Measurements from ENCODE around the gene MPZL2. TPM values are rescaled to one million over a fixed set of nuclear protein-coding genes. Genes with fewer than 3 reads are reported as not detected.
"Not testable (repeated sequence)": the region's sequence is repeated elsewhere in the genome, so short reads cannot be mapped to it uniquely, and the experiment has no call there.

Gene MPZL2
- under 1 TPM; 0.50 to 0.99 TPM for total RNA-seq
- 0.23 to 1.7 reads per million in 2 donors for total RNA-seq

DNA sequence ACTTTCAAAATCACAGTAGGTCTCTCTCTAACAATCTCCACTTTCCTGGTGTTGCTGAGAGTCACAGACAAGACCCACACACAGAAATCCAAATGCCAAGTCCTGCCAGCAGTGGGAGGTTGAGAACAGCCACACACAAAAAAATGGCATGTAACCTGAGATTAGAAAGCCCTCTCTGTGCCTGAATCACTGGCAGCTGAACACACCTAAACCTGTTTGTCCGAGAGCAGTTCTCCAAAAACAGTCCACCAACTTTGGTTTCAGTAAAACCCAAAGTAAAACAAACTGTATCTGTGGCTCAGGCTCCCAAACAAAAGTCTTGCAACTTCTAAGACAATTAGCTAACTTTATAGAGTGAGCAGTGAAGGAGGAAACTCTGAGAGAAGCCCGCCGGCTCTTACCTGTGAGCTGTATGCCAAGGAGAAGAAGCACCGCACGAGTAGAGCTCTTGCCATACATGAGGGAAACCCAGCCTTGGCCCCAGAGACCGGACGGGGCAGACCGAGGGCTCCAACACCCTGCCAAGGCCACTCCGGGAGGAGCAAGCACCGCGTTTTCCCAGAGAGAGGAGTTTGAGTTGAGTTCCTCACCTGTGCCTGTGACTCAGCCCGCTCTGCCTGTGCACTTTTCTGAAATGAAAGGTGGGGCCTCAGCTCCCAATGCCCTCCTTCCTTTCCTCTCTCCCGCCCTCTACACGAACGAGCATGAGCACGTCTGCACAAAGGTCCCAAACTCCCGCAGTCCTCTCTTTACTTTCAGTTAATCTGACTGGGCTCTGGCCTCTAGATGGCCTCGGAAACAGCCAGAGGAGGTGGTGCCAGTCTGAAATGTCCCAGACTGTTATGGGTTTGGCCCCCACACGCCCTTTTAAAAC, at the start of gene MPZL2:
Gene MPZL2, minus strand, starts transcription at position 603 of the 874 bp plus-strand sequence. Its CDS starts 144 bp downstream, at position 459.
- peak within 1 kb of the TSS; percentile 85 for H3K4me3 Mint-ChIP-seq
- no peaks in the 10 kb centered on the region for H3K36me3 Mint-ChIP-seq (ENCODE audit: low read depth)
- ATAC-seq (peak; percentile 59), DNase-seq (no peak)
- H3K27ac Mint-ChIP-seq, result peak within 1 kb of the TSS; percentile 34
- H3K4me1 Mint-ChIP-seq, result peaks cover 21% of the 10 kb centered on the region
- H3K9me3 ChIP-seq (ENCODE audit: control insufficient read depth, low read length, poor library complexity, severe bottlenecking), result no peaks in the 10 kb centered on the region
- H3K27me3 Mint-ChIP-seq, result peaks cover 16% of the 10 kb centered on the region

DNA sequence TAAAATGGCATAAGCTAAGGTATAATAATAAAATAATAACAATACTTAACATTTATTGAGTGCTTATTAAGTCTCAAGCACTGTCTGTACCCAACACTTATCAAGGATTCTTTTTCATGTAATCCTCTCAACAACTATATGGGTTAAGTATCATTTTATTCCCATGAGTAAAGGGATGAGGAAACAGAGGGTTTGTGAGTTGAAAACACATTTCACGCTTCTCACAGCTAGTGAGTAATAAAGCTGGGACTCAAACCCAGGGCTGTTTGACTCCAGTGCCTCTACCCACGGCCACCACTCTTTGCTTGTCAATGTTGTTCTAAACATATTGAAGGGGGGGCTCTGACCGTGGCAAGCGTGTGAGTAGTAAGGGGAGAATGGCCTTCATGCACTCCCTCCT, 49.1 kb upstream of the MPZL2 start:
- no peaks in the 10 kb centered on the region for H3K9me3 ChIP-seq (ENCODE audit: control insufficient read depth, low read length, poor library complexity, severe bottlenecking)
- H3K27me3 Mint-ChIP-seq, result no peaks in the 10 kb centered on the region
- no peak overlapping the region for H3K4me3 Mint-ChIP-seq
- peaks cover 21% of the 10 kb centered on the region for H3K36me3 Mint-ChIP-seq (ENCODE audit: low read depth)
- DNase-seq (no peak), ATAC-seq (no peak)
- H3K27ac Mint-ChIP-seq, result peak overlapping the region; percentile 88
- peaks cover 68% of the 10 kb centered on the region for H3K4me1 Mint-ChIP-seq

DNA sequence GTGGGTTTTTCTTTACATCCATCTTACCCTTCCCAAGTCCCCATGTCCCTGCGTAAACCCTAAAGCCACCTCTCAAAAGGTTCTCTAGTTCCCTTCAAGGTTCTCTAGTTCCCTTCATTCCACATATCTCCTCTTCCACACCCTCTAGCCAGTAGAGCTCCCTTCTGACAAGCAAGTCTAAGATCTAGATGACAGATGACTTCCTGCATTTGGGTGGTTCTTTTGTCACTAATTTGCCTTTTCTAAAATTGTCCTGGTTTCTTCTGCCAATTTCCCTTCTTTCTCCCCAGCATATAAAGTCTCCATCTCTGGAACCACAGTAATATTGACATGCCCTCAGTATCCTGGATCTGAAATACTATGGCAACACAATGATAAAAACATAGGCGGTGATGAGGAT, 48.2 kb upstream of the MPZL2 start:
- no peak overlapping the region for H3K4me3 Mint-ChIP-seq
- H3K27ac Mint-ChIP-seq, result peak overlapping the region; percentile 88
- no peaks in the 10 kb centered on the region for H3K9me3 ChIP-seq (ENCODE audit: control insufficient read depth, low read length, poor library complexity, severe bottlenecking)
- peaks cover 21% of the 10 kb centered on the region for H3K36me3 Mint-ChIP-seq (ENCODE audit: low read depth)
- H3K4me1 Mint-ChIP-seq, result peaks cover 68% of the 10 kb centered on the region
- ATAC-seq (no peak), DNase-seq (no peak)
- no peaks in the 10 kb centered on the region for H3K27me3 Mint-ChIP-seq

DNA sequence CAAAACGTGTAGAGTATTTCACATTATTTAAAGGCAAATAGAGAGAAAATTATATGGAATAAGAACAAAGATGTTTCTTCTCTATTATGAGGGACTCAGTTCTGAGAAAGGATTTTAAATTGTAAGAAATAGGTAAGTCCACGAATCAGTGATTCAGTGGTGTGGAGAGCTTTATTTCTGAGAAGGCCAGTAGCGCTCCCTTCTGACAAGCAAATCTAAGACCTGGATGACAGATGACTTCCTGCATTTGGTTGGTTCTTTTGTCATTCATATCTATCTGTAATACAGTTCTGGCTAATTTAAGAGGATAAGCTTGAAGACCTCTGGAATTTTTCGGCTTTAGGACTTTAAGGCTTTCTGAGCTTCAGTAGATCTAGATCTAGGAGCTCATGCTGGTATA, 47.4 kb upstream of the MPZL2 start:
- H3K4me1 Mint-ChIP-seq, result peaks cover 68% of the 10 kb centered on the region
- DNase-seq (no peak), ATAC-seq (no peak)
- H3K36me3 Mint-ChIP-seq (ENCODE audit: low read depth), result peaks cover 19% of the 10 kb centered on the region
- H3K27ac Mint-ChIP-seq, result peak overlapping the region; percentile 88
- no peaks in the 10 kb centered on the region for H3K27me3 Mint-ChIP-seq
- no peak overlapping the region for H3K4me3 Mint-ChIP-seq
- H3K9me3 ChIP-seq (ENCODE audit: control insufficient read depth, low read length, poor library complexity, severe bottlenecking), result no peaks in the 10 kb centered on the region

DNA sequence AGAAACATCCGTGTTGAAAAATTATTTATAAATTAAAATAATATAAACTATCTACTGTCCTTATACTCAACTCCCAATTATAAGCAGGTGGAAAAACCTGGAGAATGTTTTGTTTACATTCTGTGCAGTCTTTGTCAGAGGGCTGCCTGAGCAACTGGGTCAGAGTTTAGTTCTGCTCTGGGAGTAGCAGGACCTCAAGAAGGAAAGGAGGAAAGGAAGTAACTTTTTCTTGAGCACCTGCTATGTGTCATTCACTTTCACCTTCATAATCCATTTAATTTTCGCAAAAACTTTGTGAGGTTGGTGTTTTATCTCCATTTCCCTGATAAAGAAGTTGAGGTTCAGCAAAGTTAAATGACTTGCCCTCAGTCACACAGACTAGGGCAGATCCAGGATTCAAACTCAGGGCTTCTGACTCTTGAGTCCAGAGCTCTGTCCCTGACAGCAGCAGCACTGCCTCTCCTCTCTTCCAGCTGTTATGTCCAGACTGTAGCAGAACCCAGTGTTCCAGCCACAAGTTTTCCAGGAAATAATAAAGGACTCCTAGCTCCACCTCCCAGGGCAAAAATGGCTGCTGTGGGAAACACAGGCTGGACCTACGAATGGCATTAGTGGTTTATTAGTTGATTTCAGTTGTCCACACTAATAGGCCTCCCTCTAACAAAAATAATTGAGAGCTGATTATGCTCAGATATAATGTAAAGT, 46.8 kb upstream of the MPZL2 start:
- H3K4me3 Mint-ChIP-seq, result peak overlapping the region; percentile 39
- no peaks in the 10 kb centered on the region for H3K9me3 ChIP-seq (ENCODE audit: control insufficient read depth, low read length, poor library complexity, severe bottlenecking)
- peak overlapping the region; percentile 88 for H3K27ac Mint-ChIP-seq
- H3K27me3 Mint-ChIP-seq, result no peaks in the 10 kb centered on the region
- ATAC-seq, result no peak
- H3K4me1 Mint-ChIP-seq, result peaks cover 65% of the 10 kb centered on the region
- peaks cover 20% of the 10 kb centered on the region for H3K36me3 Mint-ChIP-seq (ENCODE audit: low read depth)
- no peak for DNase-seq

DNA sequence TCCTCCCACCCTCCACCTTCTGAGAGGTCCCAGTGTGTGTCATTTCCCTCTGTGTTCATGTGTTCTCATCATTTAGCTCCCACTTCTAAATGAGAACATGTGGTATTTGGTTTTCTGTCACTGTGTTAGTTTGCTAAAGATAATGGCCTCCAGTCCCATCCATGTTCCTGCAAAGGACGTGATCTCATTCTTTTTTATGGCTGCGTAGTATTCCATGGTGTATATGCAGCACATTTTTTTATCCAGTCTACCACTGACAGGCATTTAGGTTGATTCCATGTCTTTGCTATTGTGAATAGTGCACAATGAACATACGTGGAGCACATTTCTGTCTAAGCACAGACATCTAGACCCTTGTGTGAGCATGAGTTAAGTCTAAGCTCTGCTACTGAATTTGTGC, 46.2 kb upstream of the MPZL2 start:
- H3K4me3 Mint-ChIP-seq, result peak overlapping the region; percentile 71
- no peak for ATAC-seq
- H3K4me1 Mint-ChIP-seq, result peaks cover 62% of the 10 kb centered on the region

DNA sequence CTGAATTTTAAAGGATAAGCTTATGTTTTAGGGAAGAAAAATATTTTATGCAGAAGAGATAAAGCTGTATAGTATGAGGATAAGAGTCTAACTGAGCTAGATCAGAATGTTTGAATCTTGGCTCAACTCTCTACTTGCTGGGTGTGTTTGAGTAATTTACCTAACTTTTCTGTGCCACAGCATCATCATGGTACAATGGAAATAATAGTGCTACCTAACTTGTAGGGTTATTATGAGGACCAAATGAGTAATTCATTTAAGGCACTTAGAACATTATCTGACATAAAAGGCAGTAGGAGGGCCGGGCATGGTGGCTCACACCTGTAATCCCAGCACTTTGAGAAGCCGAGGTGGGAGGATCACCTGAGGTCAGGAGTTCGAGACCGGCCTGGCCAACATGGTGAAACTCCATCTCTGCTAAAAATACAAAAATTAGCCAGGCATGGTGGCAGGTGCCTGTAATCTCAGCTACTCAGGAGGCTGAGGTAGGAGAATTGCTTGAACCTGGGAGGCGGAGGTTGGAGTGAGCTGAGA, 45.0 kb upstream of the MPZL2 start:
- H3K4me1 Mint-ChIP-seq, result peaks cover 63% of the 10 kb centered on the region
- peaks cover 21% of the 10 kb centered on the region for H3K36me3 Mint-ChIP-seq (ENCODE audit: low read depth)
- H3K4me3 Mint-ChIP-seq, result peak overlapping the region; percentile 64
- H3K9me3 ChIP-seq (ENCODE audit: control insufficient read depth, low read length, poor library complexity, severe bottlenecking); H3K27me3 Mint-ChIP-seq; ATAC-seq; DNase-seq: not testable (repeated sequence)
- H3K27ac Mint-ChIP-seq, result peak overlapping the region; percentile 100

More for the DNA sequence above, 46.2 kb upstream of the MPZL2 start:
- no peak for DNase-seq
- H3K27me3 Mint-ChIP-seq, result no peaks in the 10 kb centered on the region
- no peaks in the 10 kb centered on the region for H3K9me3 ChIP-seq (ENCODE audit: control insufficient read depth, low read length, poor library complexity, severe bottlenecking)
- H3K36me3 Mint-ChIP-seq (ENCODE audit: low read depth), result peaks cover 17% of the 10 kb centered on the region
- peak overlapping the region; percentile 88 for H3K27ac Mint-ChIP-seq

DNA sequence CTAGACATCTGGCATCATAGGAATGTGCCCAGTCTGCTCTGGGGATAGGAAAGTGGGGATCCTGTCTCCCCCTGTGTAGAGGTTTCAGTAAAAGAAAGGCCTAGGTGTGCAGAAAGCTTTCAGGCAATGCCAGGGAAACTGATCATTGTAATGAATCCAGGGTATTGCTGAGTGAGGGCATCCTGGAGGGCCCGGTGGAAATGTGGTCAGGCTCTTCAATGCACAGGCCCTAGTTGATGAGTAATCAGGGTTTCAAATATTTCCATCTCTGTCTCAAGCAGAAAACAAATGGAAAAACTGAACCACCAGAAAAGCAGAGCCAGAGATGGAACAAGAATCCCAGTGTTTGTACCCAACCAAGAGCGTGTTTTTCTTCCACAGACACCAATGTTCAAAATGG, 42.5 kb upstream of the MPZL2 start:
- Mint-ChIP-seq H3K4me3 (peak overlapping the region; percentile 100), H3K27ac (peak overlapping the region; percentile 100), H3K36me3 (ENCODE audit: low read depth) (peaks cover 14% of the 10 kb centered on the region), H3K4me1 (peaks cover 59% of the 10 kb centered on the region), H3K27me3 (no peaks in the 10 kb centered on the region)
- no peak for ATAC-seq
- no peaks in the 10 kb centered on the region for H3K9me3 ChIP-seq (ENCODE audit: control insufficient read depth, low read length, poor library complexity, severe bottlenecking)
- DNase-seq, result peak in 1 of 3 donors; percentile 25

DNA sequence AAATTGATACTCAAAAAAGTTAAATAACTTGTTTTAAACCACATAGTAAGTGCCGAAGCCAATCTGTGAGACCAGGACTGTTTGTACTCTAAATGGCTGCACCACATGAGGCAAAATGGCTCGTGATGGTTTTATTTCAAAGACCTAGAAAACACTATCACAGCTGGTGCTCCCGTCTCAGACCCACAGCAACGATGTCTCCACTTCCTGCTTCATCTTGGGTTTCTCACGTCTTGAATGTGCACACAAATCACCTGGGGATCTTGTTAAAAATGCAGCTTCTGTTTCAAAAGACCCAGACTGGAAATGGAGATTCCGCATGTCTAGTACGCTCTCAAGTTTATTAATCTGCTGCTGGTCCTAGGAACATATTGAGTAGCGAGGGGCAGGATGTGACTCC, 41.6 kb upstream of the MPZL2 start:
- peaks cover 14% of the 10 kb centered on the region for H3K36me3 Mint-ChIP-seq (ENCODE audit: low read depth)

DNA sequence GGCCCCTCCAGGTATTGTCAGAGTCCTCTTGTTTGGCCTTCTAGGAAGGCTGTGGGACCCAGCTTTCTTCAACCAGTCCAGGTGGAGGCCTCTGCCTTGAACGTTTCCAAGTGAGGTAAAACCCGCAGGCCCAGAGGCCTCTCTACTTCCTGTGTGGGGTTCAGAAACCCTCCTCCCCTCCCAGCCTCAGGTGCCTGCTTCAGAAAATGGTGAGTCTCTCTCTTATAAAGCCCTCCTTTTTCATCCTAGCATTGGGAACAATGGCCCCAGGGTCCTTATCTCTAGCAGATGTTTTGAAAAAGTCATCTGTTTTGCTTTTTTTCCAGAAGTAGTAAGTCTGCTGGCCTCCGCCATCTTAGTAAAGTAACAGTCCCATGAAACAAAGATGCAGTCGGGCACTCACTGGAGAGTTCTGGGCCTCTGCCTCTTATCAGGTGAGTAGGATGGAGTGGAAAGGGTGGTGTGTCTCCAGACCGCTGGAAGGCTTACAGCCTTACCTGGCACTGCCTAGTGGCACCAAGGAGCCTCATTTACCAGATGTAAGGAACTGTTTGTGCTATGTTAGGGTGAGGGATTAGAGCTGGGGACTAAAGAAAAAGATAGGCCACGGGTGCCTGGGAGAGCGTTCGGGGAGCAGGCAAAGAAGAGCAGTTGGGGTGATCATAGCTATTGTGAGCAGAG, 40.6 kb upstream of the MPZL2 start, which contains the start of gene CD3E:
Gene CD3E, plus strand, starts transcription at position 163 of the 681 bp plus-strand sequence. Its CDS starts 223 bp downstream, at position 386.
- peak within 1 kb of the TSS; percentile 100 for H3K4me3 Mint-ChIP-seq
- peak in 2 of 3 donors; percentile 43 to 48 for DNase-seq
- no peaks in the 10 kb centered on the region for H3K27me3 Mint-ChIP-seq
- H3K36me3 Mint-ChIP-seq (ENCODE audit: low read depth), result peaks cover 14% of the 10 kb centered on the region
- peak; percentile 85 for ATAC-seq
- peak within 1 kb of the TSS; percentile 100 for H3K27ac Mint-ChIP-seq
- no peaks in the 10 kb centered on the region for H3K9me3 ChIP-seq (ENCODE audit: control insufficient read depth, low read length, poor library complexity, severe bottlenecking)
- H3K4me1 Mint-ChIP-seq, result peaks cover 52% of the 10 kb centered on the region

More for the DNA sequence above, 41.6 kb upstream of the MPZL2 start:
- Mint-ChIP-seq H3K4me3 (peak overlapping the region; percentile 100), H3K27me3 (no peaks in the 10 kb centered on the region), H3K27ac (peak overlapping the region; percentile 100), H3K4me1 (peaks cover 56% of the 10 kb centered on the region)
- DNase-seq (peak in 1 of 3 donors; percentile 20), ATAC-seq (peak; percentile 57)
- no peaks in the 10 kb centered on the region for H3K9me3 ChIP-seq (ENCODE audit: control insufficient read depth, low read length, poor library complexity, severe bottlenecking)

DNA sequence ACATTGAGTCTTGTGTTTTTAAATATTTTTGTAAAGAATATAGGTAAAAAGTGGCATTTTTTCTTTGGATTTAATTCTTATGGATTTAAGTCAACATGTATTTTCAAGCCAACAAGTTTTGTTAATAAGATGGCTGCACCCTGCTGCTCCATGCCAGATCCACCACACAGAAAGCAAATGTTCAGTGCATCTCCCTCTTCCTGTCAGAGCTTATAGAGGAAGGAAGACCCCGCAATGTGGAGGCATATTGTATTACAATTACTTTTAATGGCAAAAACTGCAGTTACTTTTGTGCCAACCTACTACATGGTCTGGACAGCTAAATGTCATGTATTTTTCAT, 40.1 kb upstream of the MPZL2 start:
- H3K4me1 Mint-ChIP-seq, result peaks cover 47% of the 10 kb centered on the region

DNA sequence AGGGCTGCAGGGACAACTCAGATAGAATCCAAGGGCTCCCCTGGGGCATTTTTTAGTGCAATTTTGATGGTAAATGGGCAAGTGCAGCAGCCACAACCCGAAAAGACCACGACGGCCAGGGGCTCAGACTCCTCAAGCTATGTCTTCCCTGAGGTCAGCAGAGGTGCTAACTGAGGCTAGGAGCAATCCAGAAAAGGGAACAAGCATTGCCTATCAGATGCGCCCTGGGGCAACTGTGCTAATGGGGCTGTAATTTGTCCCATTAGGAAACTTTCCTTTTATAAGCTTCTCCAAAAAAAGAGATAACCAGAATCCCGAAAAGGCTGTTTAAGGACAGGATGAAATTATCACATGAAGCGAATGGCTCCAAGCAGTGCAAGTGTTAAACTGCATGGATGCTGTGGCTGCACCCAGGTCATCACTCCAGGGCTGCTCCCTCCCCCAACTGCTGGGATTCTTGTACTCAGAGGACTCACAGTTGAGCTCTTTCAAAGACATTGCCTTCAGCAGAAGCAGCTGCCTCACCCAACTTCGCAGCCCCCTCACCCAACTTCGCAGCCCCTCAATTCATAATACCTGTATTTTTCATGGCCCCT, 37.6 kb upstream of the MPZL2 start:
- H3K9me3 ChIP-seq (ENCODE audit: control insufficient read depth, low read length, poor library complexity, severe bottlenecking), result no peaks in the 10 kb centered on the region
- Mint-ChIP-seq H3K36me3 (ENCODE audit: low read depth) (peaks cover 7% of the 10 kb centered on the region), H3K4me1 (peaks cover 28% of the 10 kb centered on the region), H3K27ac (peak overlapping the region; percentile 100), H3K4me3 (no peak overlapping the region), H3K27me3 (no peaks in the 10 kb centered on the region)
- DNase-seq (no peak), ATAC-seq (no peak)

More for the DNA sequence above, 40.1 kb upstream of the MPZL2 start:
- Mint-ChIP-seq H3K4me3 (peak overlapping the region; percentile 100), H3K36me3 (ENCODE audit: low read depth) (peaks cover 14% of the 10 kb centered on the region), H3K27me3 (no peaks in the 10 kb centered on the region), H3K27ac (peak overlapping the region; percentile 100)
- no peaks in the 10 kb centered on the region for H3K9me3 ChIP-seq (ENCODE audit: control insufficient read depth, low read length, poor library complexity, severe bottlenecking)
- no peak for DNase-seq
- peak; percentile 27 for ATAC-seq
